H9 (cell line): Measurements from ENCODE around the gene WSCD1. TPM values are rescaled to one million over a fixed set of nuclear protein-coding genes. Genes with fewer than 3 reads are reported as not detected.

Experiments used
- DNase-seq: peaks from one replicate; pipeline ENCODE4 v3.0.0-alpha.2; 2017
- H2AFZ ChIP-seq: one replicate; pipeline ENCODE4 v1.6.1; 2013; ENCODE audit warnings: mild to moderate bottlenecking, low read length, control low read depth, moderate library complexity
- H2AK5ac ChIP-seq: 2 replicates; pipeline ENCODE4 v1.6.1; 2013; ENCODE audit warnings: low read length, control low read depth, mixed read lengths; ENCODE audit not compliant: insufficient read length
- H2BK120ac ChIP-seq: one replicate; pipeline ENCODE4 v1.6.1; 2013; ENCODE audit warnings: low read depth, mild to moderate bottlenecking, low read length, control low read depth, inconsistent platforms; ENCODE audit not compliant: poor library complexity, severe bottlenecking
- H2BK12ac ChIP-seq: 2 replicates; pipeline ENCODE4 v1.6.1; 2013; ENCODE audit warnings: low read length, control low read depth, mixed read lengths, low read depth; ENCODE audit not compliant: insufficient read length
- H2BK15ac ChIP-seq: 2 replicates; pipeline ENCODE4 v1.6.1; 2013; ENCODE audit warnings: low read depth, low read length, control low read depth
- H2BK20ac ChIP-seq: one replicate; pipeline ENCODE4 v1.6.1; 2013; ENCODE audit warnings: low read depth, mild to moderate bottlenecking, low read length, control low read depth, inconsistent platforms; ENCODE audit not compliant: poor library complexity, severe bottlenecking
- H2BK5ac ChIP-seq: 2 replicates; pipeline ENCODE4 v1.6.1; 2013; ENCODE audit warnings: low read length, control low read depth, mixed read lengths; ENCODE audit not compliant: insufficient read length
- H3K14ac ChIP-seq: 2 replicates; pipeline ENCODE4 v1.6.1; 2013; ENCODE audit warnings: low read length, control low read depth; ENCODE audit not compliant: insufficient read depth
- H3K18ac ChIP-seq: 2 replicates; pipeline ENCODE4 v1.6.1; 2013; ENCODE audit warnings: low read depth, mild to moderate bottlenecking, mixed read lengths, low read length, control low read depth; ENCODE audit not compliant: insufficient read length
- H3K23ac ChIP-seq: 2 replicates; pipeline ENCODE4 v1.6.1; 2013; ENCODE audit warnings: low read length, control low read depth, mixed read lengths, low read depth; ENCODE audit not compliant: insufficient read length
- H3K23me2 ChIP-seq: 2 replicates; pipeline ENCODE4 v1.6.1; 2013; ENCODE audit warnings: low read depth, mild to moderate bottlenecking, mixed read lengths, low read length, control low read depth; ENCODE audit not compliant: insufficient read length, poor library complexity, severe bottlenecking
- H3K27ac ChIP-seq: 2 replicates; pipeline ENCODE4 v1.5.1; 2013; ENCODE audit warnings: low read length, control low read depth, mixed read lengths, low read depth; ENCODE audit not compliant: insufficient read length
- H3K27me3 ChIP-seq: 2 replicates; pipeline ENCODE4 v1.6.1; 2013; ENCODE audit warnings: low read length, control low read depth, inconsistent platforms; ENCODE audit not compliant: insufficient read depth
- H3K4ac ChIP-seq: 2 replicates; pipeline ENCODE4 v1.6.1; 2013; ENCODE audit warnings: low read depth, mild to moderate bottlenecking, control low read depth, inconsistent platforms, low read length, moderate library complexity
- H3K4me1 ChIP-seq: 2 replicates; pipeline ENCODE4 v1.6.1; 2013; ENCODE audit warnings: low read length, control low read depth, inconsistent platforms; ENCODE audit not compliant: insufficient read depth
- H3K4me2 ChIP-seq: 2 replicates; pipeline ENCODE4 v1.6.1; 2013; ENCODE audit warnings: low read length, control low read depth, mixed read lengths; ENCODE audit not compliant: insufficient read length, insufficient read depth
- H3K56ac ChIP-seq: 2 replicates; pipeline ENCODE4 v1.6.1; 2013; ENCODE audit warnings: low read depth, mild to moderate bottlenecking, mixed read lengths, low read length, control low read depth; ENCODE audit not compliant: insufficient read length
- H3K79me1 ChIP-seq: 2 replicates; pipeline ENCODE4 v1.6.1; 2013; ENCODE audit warnings: low read depth, mild to moderate bottlenecking, moderate library complexity, low read length, control low read depth, inconsistent platforms; ENCODE audit not compliant: insufficient read depth, poor library complexity, severe bottlenecking
- H3K79me2 ChIP-seq: 2 replicates; pipeline ENCODE4 v1.6.1; 2013; ENCODE audit warnings: low read length, control low read depth, inconsistent platforms; ENCODE audit not compliant: insufficient read depth
- H3K9ac ChIP-seq: 2 replicates; pipeline ENCODE4 v1.6.1; 2013; ENCODE audit warnings: low read length, control low read depth, mixed read lengths; ENCODE audit not compliant: insufficient read length; ENCODE audit errors: extremely low read depth
- H3K9me3 ChIP-seq: one replicate; pipeline ENCODE4 v1.6.1; 2013; ENCODE audit warnings: low read depth, low read length, inconsistent platforms; ENCODE audit not compliant: control insufficient read depth
- H3T11ph ChIP-seq: one replicate; pipeline ENCODE4 v1.6.1; 2013; ENCODE audit warnings: mild to moderate bottlenecking, low read length, control low read depth, inconsistent platforms
- H4K20me1 ChIP-seq: one replicate; pipeline ENCODE4 v1.6.1; 2013; ENCODE audit not compliant: control insufficient read depth, insufficient read length, insufficient read depth
- H4K5ac ChIP-seq: 2 replicates; pipeline ENCODE4 v1.6.1; 2013; ENCODE audit warnings: low read depth, mild to moderate bottlenecking, mixed read lengths, low read length, control low read depth; ENCODE audit not compliant: insufficient read length
- H4K8ac ChIP-seq: replicated peaks from 2 replicates; pipeline ENCODE4 v1.6.1; 2013; ENCODE audit warnings: low read length, control low read depth, mixed read lengths, low read depth; ENCODE audit not compliant: insufficient read length
- H4K91ac ChIP-seq: 2 replicates; pipeline ENCODE4 v1.6.1; 2013; ENCODE audit warnings: low read depth, mild to moderate bottlenecking, moderate library complexity, mixed read lengths, low read length, control low read depth; ENCODE audit not compliant: insufficient read length
- H3K27ac Mint-ChIP-seq, 3 experiments: 2 replicates in 2 of 3; 3 replicates in 1 of 3; pipeline ENCODE4 v1.8.0; 2020 to 2021; ENCODE audit warnings: mixed read lengths in 3 of 3, mild to moderate bottlenecking in 1 of 3, moderate library complexity in 1 of 3
- H3K27me3 Mint-ChIP-seq: 2 replicates; pipeline ENCODE4 v1.8.0; 2021; ENCODE audit warnings: low read depth, mild to moderate bottlenecking, moderate library complexity, mixed read lengths
- H3K36me3 Mint-ChIP-seq, 3 experiments: 2 replicates in 2 of 3; 3 replicates in 1 of 3; pipeline ENCODE4 v1.8.0; 2020 to 2021; ENCODE audit warnings: low read depth in 3 of 3, mixed read lengths in 3 of 3; ENCODE audit not compliant: insufficient read depth in 1 of 3
- H3K4me1 Mint-ChIP-seq, 2 experiments: 2 replicates each; pipeline ENCODE4 v1.8.0; 2020; ENCODE audit warnings: mixed read lengths in 2 of 2
- H3K4me3 Mint-ChIP-seq, 2 experiments: 2 replicates in 1 of 2; 3 replicates in 1 of 2; pipeline ENCODE4 v1.8.0; 2020 to 2021; ENCODE audit warnings: mild to moderate bottlenecking in 2 of 2, mixed read lengths in 2 of 2, moderate library complexity in 1 of 2
- H3K9me3 Mint-ChIP-seq, 2 experiments: 2 replicates in 1 of 2; 3 replicates in 1 of 2; pipeline ENCODE4 v1.8.0; 2020; ENCODE audit warnings: mild to moderate bottlenecking in 2 of 2, mixed read lengths in 2 of 2, moderate library complexity in 1 of 2
- CTCF ChIP-seq: fragments of 200-600 bp; sonication (generic); conservative IDR thresholded peaks from 3 replicates; pipeline ENCODE4 v1.8.0; 2021; ENCODE audit warnings: antibody characterized with exemption, mild to moderate bottlenecking
- WGBS: extraction: QIAGEN DNeasy Blood & Tissue Kit; methylation state at CpG from one replicate; pipeline ENCODE4 v1.1.7; 2013; ENCODE audit warnings: missing lambda C conversion rate, low lambda C conversion rate, mixed read lengths; ENCODE audit not compliant: insufficient read length; ENCODE audit errors: extremely low coverage; 5-methylcytosine and 5-hydroxymethylcytosine counted together
- total RNA-seq: library from RNA; stranded (reverse); gene quantifications from 2 replicates; pipeline ENCODE4 v1.2.1, GENCODE V29; 2021

The WSCD1 gene
- total RNA-seq, 1 experiment from 2014 or later = 33.6 TPM

- H4K20me1 ChIP-seq = no peaks in the 10 kb centered on the region
- H3K27me3 ChIP-seq = peaks cover 3% of the 10 kb centered on the region; the same call in 1 of the 2 replicates
- H3K9ac ChIP-seq = no peak overlapping the region
- no peaks in the 10 kb centered on the region for H3K9me3 ChIP-seq
- no peak overlapping the region for H4K8ac ChIP-seq
- H3K4me1 Mint-ChIP-seq = peaks cover 41 to 42% of the 10 kb centered on the region in 2 experiments
- no peak overlapping the region; a peak in 1 of 5 replicates for H3K4me3 Mint-ChIP-seq
- H3K79me1 ChIP-seq = no peaks in the 10 kb centered on the region
- H2BK20ac ChIP-seq = no peak overlapping the region
- no peak overlapping the region for H2AK5ac ChIP-seq
- WGBS = no CpG with 5 or more reads among the region's 5 CpGs
- DNase-seq = no peak
- H3K4me2 ChIP-seq = no peak overlapping the region
- H3K36me3 Mint-ChIP-seq = peaks cover 0 to 7% (median 0%) of the 10 kb centered on the region in 3 experiments; a peak in 4 of 7 replicates
- H3K27ac ChIP-seq = no peak overlapping the region
- H4K5ac ChIP-seq = no peak overlapping the region
- H3K4ac ChIP-seq = no peak overlapping the region
- no peak overlapping the region for H3K18ac ChIP-seq
- no peak overlapping the region for H3K14ac ChIP-seq
- H3K23ac ChIP-seq = no peak overlapping the region
- H3K4me1 ChIP-seq = no peaks in the 10 kb centered on the region; the same call in 1 of the 2 replicates
- no peak overlapping the region for H4K91ac ChIP-seq
- H3K56ac ChIP-seq = no peak overlapping the region
- H2BK12ac ChIP-seq = no peak overlapping the region
- peaks cover 9% of the 10 kb centered on the region; the same call in 1 of the 2 replicates for H3K79me2 ChIP-seq
- H3K23me2 ChIP-seq = peaks cover 7% of the 10 kb centered on the region
- peaks cover 0 to 6% of the 10 kb centered on the region in 2 experiments; a peak in 4 of 5 replicates for H3K9me3 Mint-ChIP-seq
- TF ChIP-seq CTCF = no peak
- no peak overlapping the region for H2AFZ ChIP-seq
- no peak overlapping the region for H3T11ph ChIP-seq
- no peak overlapping the region for H2BK120ac ChIP-seq
- no peak overlapping the region for H2BK15ac ChIP-seq
- no peak overlapping the region for H2BK5ac ChIP-seq
- peaks cover 25% of the 10 kb centered on the region for H3K27me3 Mint-ChIP-seq
- no peak overlapping the region for H3K27ac Mint-ChIP-seq
Measured at GRCh38 chr17:6072611-6073010, 2.4 kb downstream of the WSCD1 start.
